Naive thymus-derived CD8-positive, alpha-beta T cell (primary cell): ENCODE results near the gene NXN. TPM values are rescaled to one million over a fixed set of nuclear protein-coding genes. Genes with fewer than 3 reads are reported as not detected.
"Not testable (repeated sequence)": the region's sequence is repeated elsewhere in the genome, so short reads cannot be mapped to it uniquely, and the experiment has no call there.

Experiments used
- ATAC-seq, 2 donors: fragments of 150-1000 bp; cut with Tn5 transposase in 1 of 2; sonication (Bioruptor Pico), chemical (Tn5 transposase) in 1 of 2; 1 replicate in 1 of 2; 2 replicates in 1 of 2; pipeline ENCODE4 v1.10.0; 2021; ENCODE audit warnings: mild to moderate bottlenecking in 2 of 2, moderate library complexity in 2 of 2
- POLR2A ChIA-PET: fragments of 350-600 bp; sonication (Branson Sonifier 250); formaldehyde crosslinking; loops from one replicate; lab custom pipeline; 2021; ENCODE audit warnings: antibody characterized with exemption; lab: Charles Lee
- DNase-seq, 10 donors: peaks; one replicate each; pipeline versions ENCODE4 v3.0.0 to v3.0.0-alpha.2; 2020 to 2022
- H3K27ac Mint-ChIP-seq, 10 donors: one replicate each; pipeline ENCODE4 v1.8.0; 2020 to 2022; ENCODE audit warnings: mild to moderate bottlenecking in 10 of 10, mixed read lengths in 10 of 10, moderate library complexity in 4 of 10, inconsistent platforms in 1 of 10
- H3K27me3 Mint-ChIP-seq, 5 donors: one replicate each; pipeline ENCODE4 v1.8.0; 2021 to 2022; ENCODE audit warnings: mixed read lengths in 5 of 5
- H3K36me3 Mint-ChIP-seq, 3 donors: one replicate each; pipeline ENCODE4 v1.8.0; 2020 to 2022; ENCODE audit warnings: mixed read lengths in 3 of 3, mild to moderate bottlenecking in 2 of 3, inconsistent platforms in 1 of 3
- H3K4me1 Mint-ChIP-seq, 4 donors: one replicate each; pipeline ENCODE4 v1.8.0; 2021 to 2022; ENCODE audit warnings: mixed read lengths in 4 of 4
- H3K4me3 Mint-ChIP-seq, 10 donors: one replicate each; pipeline ENCODE4 v1.8.0; 2020 to 2022; ENCODE audit warnings: mild to moderate bottlenecking in 10 of 10, mixed read lengths in 10 of 10, moderate library complexity in 6 of 10, inconsistent platforms in 1 of 10
- H3K9me3 Mint-ChIP-seq, 9 donors: one replicate each; pipeline ENCODE4 v1.8.0; 2020 to 2022; ENCODE audit warnings: mixed read lengths in 9 of 9, mild to moderate bottlenecking in 3 of 9, inconsistent platforms in 1 of 9, moderate library complexity in 1 of 9
- polyA plus RNA-seq, 3 donors: library from polyadenylated mRNA; unstranded; fragments of 300-500 nt; fragmentation: Illumina TruSeq; gene quantifications; one replicate each; pipeline ENCODE4 v1.2.3, GENCODE V29; 2021
- total RNA-seq, 8 experiments: library from RNA in 2 of 8; stranded (reverse) in 2 of 8; gene quantifications; one replicate each; pipeline ENCODE4 v1.2.3 and lab custom pipeline; 2021 to 2026

NXN gene
- total and polyA plus RNA-seq, 5 experiments from 2014 or later, result 0.06 to 0.85 (median 0.49) TPM

GRCh38 chr17:781805-782731, 197.5 kb downstream of the NXN start, which contains the start of the genes GLOD4 and MRM3:
Gene GLOD4, minus strand, starts transcription at chr17:782280. Its CDS starts 25 bp downstream, at chr17:782255.
Gene MRM3, plus strand, starts transcription at chr17:782353. Its CDS starts 26 bp downstream, at chr17:782379.
- peak within 1 kb of the TSS; percentile 94 to 99 (median 98) for H3K27ac Mint-ChIP-seq
- POLR2A ChIA-PET, result interaction anchor here (0.6 to 2.1 kb wide), 13 partner anchors 9 to 713 kb away, joined by 3 to 15 read pairs (median 4); partner anchors contain the start of genes GEMIN4, NXN, TIMM22 and VPS53
- ATAC-seq (peak; percentile 95), DNase-seq (peak; percentile 92 to 98 (median 95))
- H3K4me1 Mint-ChIP-seq, result peaks cover 22 to 49% (median 45%) of the 10 kb centered on the region in 4 donors
- H3K9me3 Mint-ChIP-seq, result no peaks in the 10 kb centered on the region
- H3K36me3 Mint-ChIP-seq, result peaks cover 0 to 40% (median 0%) of the 10 kb centered on the region in 3 donors
- peak within 1 kb of the TSS; percentile 95 to 99 (median 98) for H3K4me3 Mint-ChIP-seq
- H3K27me3 Mint-ChIP-seq, result peaks cover 0 to 1% (median 0%) of the 10 kb centered on the region in 5 donors

GRCh38 chr17:778096-778495, 201.5 kb downstream of the NXN start:
- Mint-ChIP-seq H3K36me3 (peaks cover 0 to 64% (median 8%) of the 10 kb centered on the region in 3 donors), H3K9me3 (no peaks in the 10 kb centered on the region), H3K4me3 (no peak overlapping the region), H3K27ac (no peak overlapping the region), H3K4me1 (peaks cover 25 to 36% (median 28%) of the 10 kb centered on the region in 4 donors), H3K27me3 (peaks cover 0 to 1% (median 0%) of the 10 kb centered on the region in 5 donors)
- DNase-seq (no peak), ATAC-seq (no peak)
- POLR2A ChIA-PET, result no interaction called here

DNA sequence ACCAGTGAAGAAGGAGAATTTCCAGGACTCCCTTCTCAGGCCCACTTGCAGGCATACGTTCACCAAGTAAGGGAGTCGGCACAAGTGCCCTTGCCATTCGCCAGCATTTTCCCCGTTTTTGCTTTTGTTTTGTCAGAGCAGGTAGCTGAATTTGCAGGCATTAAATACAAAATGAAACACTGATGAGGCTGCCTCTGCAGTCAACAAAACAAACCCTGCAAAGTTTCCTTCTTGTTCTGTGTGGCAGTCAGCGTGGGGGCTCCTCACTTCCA, 205.3 kb downstream of the NXN start:
- ATAC-seq, result no peak
- H3K4me1 Mint-ChIP-seq, result peaks cover 0 to 11% (median 8%) of the 10 kb centered on the region in 4 donors
- no peaks in the 10 kb centered on the region for H3K27me3 Mint-ChIP-seq
- no peak for DNase-seq
- POLR2A ChIA-PET, result no interaction called here
- no peaks in the 10 kb centered on the region for H3K9me3 Mint-ChIP-seq
- H3K27ac Mint-ChIP-seq, result peak overlapping the region in 1 of 10 donors; percentile 15
- H3K4me3 Mint-ChIP-seq, result no peak overlapping the region
- H3K36me3 Mint-ChIP-seq, result peaks cover 0 to 95% (median 21%) of the 10 kb centered on the region in 3 donors

- Mint-ChIP-seq H3K27me3 (no peaks in the 10 kb centered on the region), H3K36me3 (peaks cover 0 to 97% (median 22%) of the 10 kb centered on the region in 3 donors), H3K9me3 (no peaks in the 10 kb centered on the region), H3K4me3 (no peak overlapping the region), H3K4me1 (peaks cover 0 to 9% (median 6%) of the 10 kb centered on the region in 4 donors), H3K27ac (peak overlapping the region in 3 of 10 donors; percentile 5 to 48 (median 15))
- DNase-seq (no peak), ATAC-seq (no peak)
- POLR2A ChIA-PET, result interaction anchor here (1.0 kb wide), 1 partner anchor 8 kb away, joined by 3 read pairs; the partner anchor contains the start of gene GLOD4
Observed at GRCh38 chr17:773467-774312, 205.9 kb downstream of the NXN start.

DNA sequence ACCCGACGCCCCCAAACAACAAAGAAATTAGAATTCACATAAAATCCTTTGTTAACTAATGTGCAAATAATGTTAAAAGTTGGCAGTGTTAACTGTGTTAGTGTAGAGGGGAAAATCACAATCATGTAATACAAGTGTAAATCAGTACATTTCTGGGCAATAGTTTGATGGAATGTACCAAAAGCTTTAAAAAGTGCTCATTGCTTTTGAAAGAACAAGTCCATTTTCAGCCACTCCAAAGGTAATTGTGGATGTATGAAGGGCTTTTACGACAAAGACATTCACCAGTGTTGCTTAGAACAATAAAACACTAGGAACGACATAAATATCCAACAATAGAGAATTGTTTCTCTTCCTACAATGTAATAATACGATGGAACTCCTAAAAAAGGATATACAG, 206.6 kb downstream of the NXN start:
- POLR2A ChIA-PET, result interaction anchor here (1.0 kb wide), 1 partner anchor 9 kb away, joined by 3 read pairs; the partner anchor contains the start of gene GLOD4
- Mint-ChIP-seq H3K4me1 (peaks cover 0 to 8% (median 4%) of the 10 kb centered on the region in 4 donors), H3K4me3 (no peak overlapping the region), H3K9me3 (no peaks in the 10 kb centered on the region), H3K27me3 (no peaks in the 10 kb centered on the region), H3K36me3 (peaks cover 0 to 94% (median 22%) of the 10 kb centered on the region in 3 donors), H3K27ac (no peak overlapping the region)
- DNase-seq, result no peak
- ATAC-seq, result no peak

DNA sequence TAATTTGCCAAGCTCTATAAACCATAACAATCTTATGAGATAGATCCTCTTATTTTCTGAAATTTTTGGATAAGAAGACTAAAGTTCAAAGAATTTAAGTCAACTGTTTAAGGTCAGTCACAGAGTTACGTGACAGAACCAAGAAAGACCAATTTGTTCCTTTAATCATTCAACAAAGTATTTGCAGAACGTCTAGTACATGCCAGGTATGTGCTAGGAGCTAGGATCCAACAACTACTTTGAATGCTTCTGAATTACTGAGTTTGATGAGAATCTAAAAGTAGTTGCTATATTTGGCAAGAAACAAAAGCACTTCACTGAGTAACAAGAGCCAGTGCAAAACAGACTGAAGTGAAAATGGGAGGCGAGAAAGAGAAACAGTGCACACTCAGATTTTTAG, 212.5 kb downstream of the NXN start:
- H3K9me3 Mint-ChIP-seq, result no peaks in the 10 kb centered on the region
- no peak for DNase-seq
- POLR2A ChIA-PET, result no interaction called here
- H3K4me1 Mint-ChIP-seq, result peaks cover 0 to 10% (median 0%) of the 10 kb centered on the region in 4 donors
- ATAC-seq, result no peak
- no peak overlapping the region for H3K4me3 Mint-ChIP-seq
- H3K27ac Mint-ChIP-seq, result no peak overlapping the region
- H3K27me3 Mint-ChIP-seq, result no peaks in the 10 kb centered on the region
- H3K36me3 Mint-ChIP-seq, result peaks cover 4 to 79% (median 27%) of the 10 kb centered on the region in 3 donors

DNA sequence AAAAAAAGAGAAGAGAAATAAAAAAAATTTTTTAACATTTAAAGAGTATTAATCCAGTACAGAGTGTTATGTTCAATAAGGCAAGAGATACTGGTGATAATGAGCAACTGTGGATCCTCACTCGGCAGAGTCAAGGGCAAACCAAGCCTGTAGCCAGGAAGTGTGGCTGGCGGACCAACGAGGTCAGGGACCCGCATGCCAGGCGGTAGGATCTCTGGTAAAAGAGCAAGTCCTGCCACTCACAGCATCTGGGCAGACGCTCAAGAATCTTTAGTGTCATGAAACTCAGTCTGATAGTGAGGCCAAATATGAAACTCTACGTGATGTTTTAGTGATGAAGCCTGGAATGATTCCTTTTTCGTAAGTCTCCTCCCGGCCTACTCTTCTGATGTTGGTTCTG, 219.2 kb downstream of the NXN start:
- no peaks in the 10 kb centered on the region for H3K27me3 Mint-ChIP-seq
- peaks cover 0 to 3% (median 0%) of the 10 kb centered on the region in 4 donors for H3K4me1 Mint-ChIP-seq
- ATAC-seq, result no peak
- no peak overlapping the region for H3K4me3 Mint-ChIP-seq
- H3K36me3 Mint-ChIP-seq, result peaks cover 0 to 74% (median 13%) of the 10 kb centered on the region in 3 donors
- DNase-seq, result no peak
- POLR2A ChIA-PET, result no interaction called here
- no peak overlapping the region for H3K27ac Mint-ChIP-seq
- H3K9me3 Mint-ChIP-seq, result no peaks in the 10 kb centered on the region

DNA sequence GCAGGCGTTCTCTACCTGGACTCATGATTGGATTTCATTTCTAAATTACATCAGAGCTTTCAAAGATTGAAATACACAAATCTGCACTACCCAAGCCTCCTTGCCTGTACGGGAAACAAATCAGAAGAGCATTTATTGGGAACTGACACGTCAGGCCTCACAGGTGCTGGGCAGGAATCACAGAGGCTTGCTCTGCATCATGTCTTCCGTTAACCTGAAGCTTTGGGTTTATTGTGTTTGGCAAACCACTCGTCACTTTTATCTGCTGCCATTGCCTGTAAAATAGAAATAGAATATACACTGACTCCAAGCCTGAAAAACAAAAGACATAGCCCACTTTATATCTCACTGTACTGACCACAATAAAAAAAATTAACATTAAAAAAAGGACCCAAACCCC, 219.6 kb downstream of the NXN start:
- POLR2A ChIA-PET, result no interaction called here
- Mint-ChIP-seq H3K36me3 (peaks cover 0 to 70% (median 10%) of the 10 kb centered on the region in 3 donors), H3K27me3 (no peaks in the 10 kb centered on the region), H3K4me1 (peaks cover 0 to under 1% (median 0%) of the 10 kb centered on the region in 4 donors), H3K27ac (no peak overlapping the region), H3K4me3 (no peak overlapping the region), H3K9me3 (no peaks in the 10 kb centered on the region)
- no peak for ATAC-seq
- DNase-seq, result no peak

GRCh38 chr17:756010-756567, 223.5 kb downstream of the NXN start:
- DNase-seq, H3K9me3 Mint-ChIP-seq, ATAC-seq, POLR2A ChIA-PET, H3K4me3 Mint-ChIP-seq, H3K27me3 Mint-ChIP-seq: not testable (repeated sequence)
- H3K27ac Mint-ChIP-seq, result peak overlapping the region in 5 of 10 donors; percentile 13 to 66 (median 30)
- H3K36me3 Mint-ChIP-seq, result peaks cover 0 to 41% (median 6%) of the 10 kb centered on the region in 3 donors
- H3K4me1 Mint-ChIP-seq, result peaks cover 11 to 14% (median 12%) of the 10 kb centered on the region in 4 donors

DNA sequence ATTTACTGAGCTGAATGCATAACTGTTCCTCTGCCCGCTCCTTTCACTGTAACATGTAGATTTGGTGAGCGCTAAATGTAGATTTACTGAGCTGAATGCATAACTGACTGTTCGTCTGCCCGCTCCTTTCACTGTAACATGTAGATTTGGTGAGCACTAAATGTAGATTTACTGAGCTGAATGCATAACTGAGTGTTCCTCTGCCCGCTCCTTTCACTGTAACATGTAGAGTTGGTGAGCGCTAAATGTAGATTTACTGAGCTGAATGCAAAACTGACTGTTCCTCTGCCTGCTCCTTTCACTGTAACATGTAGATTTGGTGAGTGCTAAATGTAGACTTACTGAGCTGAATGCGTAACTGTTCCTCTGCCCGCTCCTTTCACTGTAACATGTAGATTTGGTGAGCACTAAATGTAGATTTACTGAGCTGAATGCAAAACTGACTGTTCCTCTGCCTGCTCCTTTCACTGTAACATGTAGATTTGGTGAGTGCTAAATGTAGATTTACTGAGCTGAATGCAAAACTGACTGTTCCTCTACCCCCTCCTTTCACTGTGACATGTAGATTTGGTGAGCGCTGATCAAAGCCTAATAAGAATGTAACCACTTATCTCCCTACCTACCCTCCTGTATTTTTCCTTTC, 224.1 kb downstream of the NXN start:
- ATAC-seq, POLR2A ChIA-PET, H3K27me3 Mint-ChIP-seq, DNase-seq, H3K4me3 Mint-ChIP-seq, H3K9me3 Mint-ChIP-seq: not testable (repeated sequence)
- H3K27ac Mint-ChIP-seq, result peak overlapping the region in 3 of 10 donors; percentile 30 to 66 (median 46)
- H3K36me3 Mint-ChIP-seq, result peaks cover 0 to 36% (median 6%) of the 10 kb centered on the region in 3 donors
- H3K4me1 Mint-ChIP-seq, result peaks cover 16 to 20% (median 19%) of the 10 kb centered on the region in 4 donors

- POLR2A ChIA-PET, result interaction anchor here (1.5 to 4.2 kb wide), 2 partner anchors 29 to 39 kb away, joined by 15 to 27 read pairs; partner anchors contain the start of genes GLOD4, MRM3 and VPS53
- H3K4me3 Mint-ChIP-seq, result peak overlapping the region; percentile 44 to 81 (median 61)
- DNase-seq (no peak), ATAC-seq (no peak)
- H3K36me3 Mint-ChIP-seq, result peaks cover 0 to 19% (median 5%) of the 10 kb centered on the region in 3 donors
- peaks cover 28 to 37% (median 33%) of the 10 kb centered on the region in 4 donors for H3K4me1 Mint-ChIP-seq
- H3K9me3 Mint-ChIP-seq, result no peaks in the 10 kb centered on the region
- no peaks in the 10 kb centered on the region for H3K27me3 Mint-ChIP-seq
- peak overlapping the region in 9 of 10 donors; percentile 6 to 91 (median 74) for H3K27ac Mint-ChIP-seq
Observed at GRCh38 chr17:753418-753817, 226.2 kb downstream of the NXN start.
